Fibroblast of pulmonary artery (primary cell): ENCODE measurements around the gene KCNH2.
"Not testable (repeated sequence)": the region's sequence is repeated elsewhere in the genome, so short reads cannot be mapped to it uniquely, and the experiment has no call there.

ENCODE experiments used
- DNase-seq: peaks from one replicate; pipeline ENCODE4 v3.0.0-alpha.2; 2010; ENCODE audit warnings: low read depth
- H3K4me3 ChIP-seq: replicated peaks from 2 replicates; pipeline ENCODE4 v1.5.1; 2011; ENCODE audit warnings: low read depth, mild to moderate bottlenecking, control low read depth, low read length, moderate library complexity
- TF ChIP-seq, protein P1 (sequence below): IDR thresholded peaks from 2 replicates; pipeline ENCODE4 v1.5.1; 2011; ENCODE audit warnings: mild to moderate bottlenecking, control low read depth, low read length, inconsistent platforms; ENCODE audit errors: missing control alignments

KCNH2 gene, protein sequence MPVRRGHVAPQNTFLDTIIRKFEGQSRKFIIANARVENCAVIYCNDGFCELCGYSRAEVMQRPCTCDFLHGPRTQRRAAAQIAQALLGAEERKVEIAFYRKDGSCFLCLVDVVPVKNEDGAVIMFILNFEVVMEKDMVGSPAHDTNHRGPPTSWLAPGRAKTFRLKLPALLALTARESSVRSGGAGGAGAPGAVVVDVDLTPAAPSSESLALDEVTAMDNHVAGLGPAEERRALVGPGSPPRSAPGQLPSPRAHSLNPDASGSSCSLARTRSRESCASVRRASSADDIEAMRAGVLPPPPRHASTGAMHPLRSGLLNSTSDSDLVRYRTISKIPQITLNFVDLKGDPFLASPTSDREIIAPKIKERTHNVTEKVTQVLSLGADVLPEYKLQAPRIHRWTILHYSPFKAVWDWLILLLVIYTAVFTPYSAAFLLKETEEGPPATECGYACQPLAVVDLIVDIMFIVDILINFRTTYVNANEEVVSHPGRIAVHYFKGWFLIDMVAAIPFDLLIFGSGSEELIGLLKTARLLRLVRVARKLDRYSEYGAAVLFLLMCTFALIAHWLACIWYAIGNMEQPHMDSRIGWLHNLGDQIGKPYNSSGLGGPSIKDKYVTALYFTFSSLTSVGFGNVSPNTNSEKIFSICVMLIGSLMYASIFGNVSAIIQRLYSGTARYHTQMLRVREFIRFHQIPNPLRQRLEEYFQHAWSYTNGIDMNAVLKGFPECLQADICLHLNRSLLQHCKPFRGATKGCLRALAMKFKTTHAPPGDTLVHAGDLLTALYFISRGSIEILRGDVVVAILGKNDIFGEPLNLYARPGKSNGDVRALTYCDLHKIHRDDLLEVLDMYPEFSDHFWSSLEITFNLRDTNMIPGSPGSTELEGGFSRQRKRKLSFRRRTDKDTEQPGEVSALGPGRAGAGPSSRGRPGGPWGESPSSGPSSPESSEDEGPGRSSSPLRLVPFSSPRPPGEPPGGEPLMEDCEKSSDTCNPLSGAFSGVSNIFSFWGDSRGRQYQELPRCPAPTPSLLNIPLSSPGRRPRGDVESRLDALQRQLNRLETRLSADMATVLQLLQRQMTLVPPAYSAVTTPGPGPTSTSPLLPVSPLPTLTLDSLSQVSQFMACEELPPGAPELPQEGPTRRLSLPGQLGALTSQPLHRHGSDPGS

DNA sequence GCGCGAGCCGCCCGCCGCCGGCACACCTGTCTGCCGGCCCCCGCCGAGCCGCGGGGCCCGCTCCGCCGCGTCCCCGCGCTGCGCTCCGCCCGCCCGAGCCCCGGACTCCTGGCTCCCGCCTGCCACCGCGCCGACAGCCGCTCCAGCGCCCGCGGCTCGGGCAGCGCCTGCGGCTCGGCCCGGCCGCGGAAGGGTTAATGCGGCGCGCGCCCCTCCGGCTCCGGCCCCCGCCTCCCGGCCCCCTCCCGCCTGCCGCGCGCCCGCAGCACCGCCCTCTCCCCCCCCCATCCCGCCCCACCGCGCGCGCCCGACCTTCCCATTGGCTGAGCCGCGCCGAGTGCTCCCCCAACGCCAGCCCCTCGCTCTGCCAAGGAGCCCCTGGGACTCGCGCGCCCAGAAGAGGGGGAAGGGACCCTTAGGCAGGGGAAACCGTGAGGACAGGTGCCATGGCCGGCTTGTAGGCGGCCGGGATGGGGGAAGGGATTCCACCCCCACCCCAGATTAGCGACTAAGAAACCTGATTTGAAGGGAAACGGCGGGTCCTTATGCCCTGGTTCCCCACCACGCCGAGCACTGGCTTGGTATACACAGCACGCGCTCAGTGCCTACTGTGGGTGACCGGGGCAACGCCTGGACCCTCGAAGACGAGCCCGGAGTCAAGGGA is at the start of gene KCNH2:
TSS of gene KCNH2 (minus strand) at position 196 of the 664 bp plus-strand sequence. CDS start 408 bp downstream, outside the sequence.
- TF ChIP-seq, protein P1, sequence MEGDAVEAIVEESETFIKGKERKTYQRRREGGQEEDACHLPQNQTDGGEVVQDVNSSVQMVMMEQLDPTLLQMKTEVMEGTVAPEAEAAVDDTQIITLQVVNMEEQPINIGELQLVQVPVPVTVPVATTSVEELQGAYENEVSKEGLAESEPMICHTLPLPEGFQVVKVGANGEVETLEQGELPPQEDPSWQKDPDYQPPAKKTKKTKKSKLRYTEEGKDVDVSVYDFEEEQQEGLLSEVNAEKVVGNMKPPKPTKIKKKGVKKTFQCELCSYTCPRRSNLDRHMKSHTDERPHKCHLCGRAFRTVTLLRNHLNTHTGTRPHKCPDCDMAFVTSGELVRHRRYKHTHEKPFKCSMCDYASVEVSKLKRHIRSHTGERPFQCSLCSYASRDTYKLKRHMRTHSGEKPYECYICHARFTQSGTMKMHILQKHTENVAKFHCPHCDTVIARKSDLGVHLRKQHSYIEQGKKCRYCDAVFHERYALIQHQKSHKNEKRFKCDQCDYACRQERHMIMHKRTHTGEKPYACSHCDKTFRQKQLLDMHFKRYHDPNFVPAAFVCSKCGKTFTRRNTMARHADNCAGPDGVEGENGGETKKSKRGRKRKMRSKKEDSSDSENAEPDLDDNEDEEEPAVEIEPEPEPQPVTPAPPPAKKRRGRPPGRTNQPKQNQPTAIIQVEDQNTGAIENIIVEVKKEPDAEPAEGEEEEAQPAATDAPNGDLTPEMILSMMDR, result no peak
- no peak within 1 kb of the TSS for H3K4me3 ChIP-seq
- no peak for DNase-seq

DNA sequence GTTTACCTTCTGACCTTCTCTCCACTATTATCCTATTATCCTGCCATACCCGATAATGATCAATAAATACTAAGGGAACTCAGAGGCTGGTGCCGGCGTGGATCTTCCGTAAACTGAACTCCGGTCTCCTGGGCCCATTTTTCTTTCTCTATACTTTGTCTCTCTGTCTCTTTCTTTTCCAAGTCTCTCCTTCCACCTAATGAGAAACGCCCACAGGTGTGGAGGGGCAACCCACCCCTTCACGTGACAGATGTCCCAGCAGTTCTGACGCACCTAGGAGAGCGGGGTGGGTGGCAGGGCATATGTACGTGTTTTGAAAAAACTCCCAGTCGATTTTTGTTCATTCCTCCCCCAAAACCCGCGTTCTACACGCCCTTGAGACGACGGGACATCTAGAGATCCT is 49.6 kb upstream of the KCNH2 start:
- peak overlapping the region; percentile 88 for H3K4me3 ChIP-seq
- not testable (repeated sequence) for DNase-seq

DNA sequence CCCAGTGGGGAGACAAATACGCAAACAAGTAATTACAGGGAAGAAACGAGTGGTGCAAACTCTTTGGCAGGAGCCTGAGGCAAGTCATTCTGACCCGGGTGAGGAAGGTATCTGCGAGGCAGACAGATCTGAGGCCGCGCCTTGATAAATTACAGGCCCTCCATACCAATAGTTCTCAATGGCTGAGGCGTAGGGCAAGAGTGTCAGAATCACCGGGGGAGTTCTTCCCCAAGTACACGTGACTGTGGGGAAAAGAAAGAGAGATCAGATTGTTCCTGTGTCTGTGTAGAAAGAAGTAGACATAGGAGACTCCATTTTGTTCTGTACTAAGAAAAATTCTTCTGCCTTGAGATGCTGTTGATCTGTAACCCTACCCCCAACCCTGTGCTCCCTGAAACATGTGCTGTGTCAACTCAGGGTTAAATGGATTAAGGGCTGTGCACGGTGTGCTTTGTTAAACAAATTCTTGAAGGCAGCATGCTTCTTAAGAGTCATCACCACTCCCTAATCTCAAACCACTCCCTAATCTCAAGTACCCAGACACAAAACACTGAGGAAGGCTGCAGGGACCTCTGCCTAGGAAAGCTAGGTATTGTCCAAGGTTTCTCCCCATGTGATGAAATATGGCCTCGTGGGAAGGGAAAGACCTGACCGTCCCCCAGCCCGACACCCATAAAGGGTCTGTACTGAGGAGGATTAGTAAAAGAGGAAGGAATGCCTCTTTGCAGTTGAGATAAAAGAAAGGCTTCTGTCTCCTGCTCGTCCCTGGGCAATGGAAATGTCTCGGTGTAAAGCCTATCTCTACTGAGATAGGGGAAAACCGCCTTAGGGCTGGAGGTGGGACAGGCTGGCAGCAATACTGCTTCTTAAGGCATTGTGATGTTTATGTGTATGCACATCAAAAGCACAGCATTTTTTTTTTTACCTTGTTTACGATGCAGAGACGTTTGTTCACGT is 48.9 kb upstream of the KCNH2 start:
- DNase-seq, H3K4me3 ChIP-seq: not testable (repeated sequence)

DNA sequence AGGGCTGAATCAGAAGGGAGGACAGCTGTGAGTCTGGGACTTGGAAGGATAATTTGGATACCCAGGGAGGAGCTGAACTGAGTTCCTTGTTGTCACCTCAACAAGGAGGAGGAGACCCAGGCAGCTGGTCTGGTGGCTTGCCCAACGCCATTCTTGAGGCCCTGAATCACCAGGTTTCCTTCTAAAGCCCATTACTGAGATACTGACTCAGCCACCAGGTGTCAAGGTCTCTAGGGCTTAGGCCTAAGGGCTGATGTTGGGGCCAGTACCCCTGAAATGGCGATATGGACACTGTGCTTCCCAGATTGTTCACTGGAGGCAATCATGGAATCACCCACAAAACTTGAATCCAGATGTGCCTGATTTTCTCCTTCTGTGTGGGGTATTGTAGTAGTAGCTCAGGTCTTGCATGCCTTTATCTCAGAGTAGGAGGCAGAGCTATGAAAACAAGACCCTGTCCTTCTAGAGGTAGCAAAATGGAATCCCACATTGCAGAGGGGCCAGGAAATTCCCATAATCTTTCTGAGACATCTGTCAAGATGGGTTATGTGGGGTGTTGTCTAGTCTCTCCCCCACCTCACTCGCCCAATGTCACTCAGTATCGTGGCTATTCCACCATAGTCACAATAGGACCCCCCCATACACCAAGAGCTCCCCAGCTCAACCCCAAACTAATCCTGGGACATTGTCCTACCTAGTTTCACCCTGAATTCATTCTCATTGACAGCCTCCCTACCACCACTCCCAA is 48.0 kb upstream of the KCNH2 start:
- TF ChIP-seq, protein P1, result no peak
- DNase-seq, result no peak
- H3K4me3 ChIP-seq, result no peak overlapping the region

DNA sequence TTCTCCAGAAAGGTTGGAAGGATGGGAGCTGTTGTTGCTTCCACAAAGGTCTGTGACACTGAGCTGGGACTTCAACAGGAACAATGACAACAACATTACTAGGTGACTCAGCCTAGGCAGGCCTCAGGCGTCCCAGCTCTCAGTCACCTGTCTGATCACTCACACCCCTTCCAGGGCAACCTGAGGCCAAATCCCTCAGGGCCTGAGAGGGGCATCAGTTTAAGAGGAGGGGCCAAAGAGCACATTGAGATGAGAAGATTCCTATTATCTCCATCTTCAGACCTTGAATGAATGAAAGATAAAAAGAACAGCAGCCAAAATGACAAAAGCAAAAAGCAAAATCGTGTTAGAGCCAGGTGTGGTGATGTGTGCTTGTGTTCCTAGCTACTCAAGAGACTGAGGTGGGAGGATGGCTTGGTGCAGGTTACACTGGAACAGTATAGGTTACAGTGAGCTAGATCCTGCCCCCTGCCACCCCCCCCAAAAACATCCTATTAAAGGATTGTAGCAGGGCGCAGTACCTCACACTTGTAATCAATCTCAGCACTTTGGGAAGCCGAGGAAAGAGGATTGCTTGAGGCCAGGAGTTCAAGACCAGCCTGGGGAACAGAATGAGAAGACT is 46.4 kb upstream of the KCNH2 start, which contains the start of gene ATG9B:
TSS of gene ATG9B (minus strand) at position 60 of the 622 bp plus-strand sequence. CDS start 71 bp downstream, outside the sequence.
- TF ChIP-seq, protein P1, result no peak
- DNase-seq, result no peak
- no peak within 1 kb of the TSS for H3K4me3 ChIP-seq

DNA sequence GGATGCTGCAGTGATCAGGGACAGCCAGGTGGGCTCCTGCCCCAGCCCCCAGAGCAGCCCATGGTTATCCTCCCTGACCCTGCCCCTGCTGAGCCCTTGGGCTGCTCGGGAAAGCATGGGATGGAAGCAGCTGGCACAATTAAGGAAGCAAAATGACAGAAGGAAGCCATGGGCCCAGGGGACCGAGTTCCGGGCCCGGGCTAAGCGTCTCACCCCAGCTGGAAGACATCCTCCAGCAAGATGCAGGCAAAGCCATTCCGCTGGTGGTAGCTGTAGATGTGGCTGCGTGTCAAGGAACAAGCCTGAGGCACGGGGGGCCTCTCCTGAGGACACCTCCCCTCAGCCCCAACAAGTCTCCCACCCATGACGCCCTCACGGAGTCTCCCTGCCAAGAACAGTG is 45.1 kb upstream of the KCNH2 start:
- H3K4me3 ChIP-seq, result no peak overlapping the region
- DNase-seq, result no peak
- TF ChIP-seq, protein P1, result no peak
